H9 (cell line): ENCODE results near the gene MAPT. TPM values are rescaled to one million over a fixed set of nuclear protein-coding genes. Genes with fewer than 3 reads are reported as not detected.

ENCODE experiments used
- DNase-seq: peaks from one replicate; pipeline ENCODE4 v3.0.0-alpha.2; 2017
- H2AFZ ChIP-seq: one replicate; pipeline ENCODE4 v1.6.1; 2013; ENCODE audit warnings: mild to moderate bottlenecking, low read length, control low read depth, moderate library complexity
- H2AK5ac ChIP-seq: 2 replicates; pipeline ENCODE4 v1.6.1; 2013; ENCODE audit warnings: low read length, control low read depth, mixed read lengths; ENCODE audit not compliant: insufficient read length
- H2BK120ac ChIP-seq: one replicate; pipeline ENCODE4 v1.6.1; 2013; ENCODE audit warnings: low read depth, mild to moderate bottlenecking, low read length, control low read depth, inconsistent platforms; ENCODE audit not compliant: poor library complexity, severe bottlenecking
- H2BK12ac ChIP-seq: 2 replicates; pipeline ENCODE4 v1.6.1; 2013; ENCODE audit warnings: low read length, control low read depth, mixed read lengths, low read depth; ENCODE audit not compliant: insufficient read length
- H2BK15ac ChIP-seq: 2 replicates; pipeline ENCODE4 v1.6.1; 2013; ENCODE audit warnings: low read depth, low read length, control low read depth
- H2BK20ac ChIP-seq: one replicate; pipeline ENCODE4 v1.6.1; 2013; ENCODE audit warnings: low read depth, mild to moderate bottlenecking, low read length, control low read depth, inconsistent platforms; ENCODE audit not compliant: poor library complexity, severe bottlenecking
- H2BK5ac ChIP-seq: 2 replicates; pipeline ENCODE4 v1.6.1; 2013; ENCODE audit warnings: low read length, control low read depth, mixed read lengths; ENCODE audit not compliant: insufficient read length
- H3K14ac ChIP-seq: 2 replicates; pipeline ENCODE4 v1.6.1; 2013; ENCODE audit warnings: low read length, control low read depth; ENCODE audit not compliant: insufficient read depth
- H3K18ac ChIP-seq: 2 replicates; pipeline ENCODE4 v1.6.1; 2013; ENCODE audit warnings: low read depth, mild to moderate bottlenecking, mixed read lengths, low read length, control low read depth; ENCODE audit not compliant: insufficient read length
- H3K23ac ChIP-seq: 2 replicates; pipeline ENCODE4 v1.6.1; 2013; ENCODE audit warnings: low read length, control low read depth, mixed read lengths, low read depth; ENCODE audit not compliant: insufficient read length
- H3K23me2 ChIP-seq: 2 replicates; pipeline ENCODE4 v1.6.1; 2013; ENCODE audit warnings: low read depth, mild to moderate bottlenecking, mixed read lengths, low read length, control low read depth; ENCODE audit not compliant: insufficient read length, poor library complexity, severe bottlenecking
- H3K27ac ChIP-seq: 2 replicates; pipeline ENCODE4 v1.5.1; 2013; ENCODE audit warnings: low read length, control low read depth, mixed read lengths, low read depth; ENCODE audit not compliant: insufficient read length
- H3K27me3 ChIP-seq: 2 replicates; pipeline ENCODE4 v1.6.1; 2013; ENCODE audit warnings: low read length, control low read depth, inconsistent platforms; ENCODE audit not compliant: insufficient read depth
- H3K4ac ChIP-seq: 2 replicates; pipeline ENCODE4 v1.6.1; 2013; ENCODE audit warnings: low read depth, mild to moderate bottlenecking, control low read depth, inconsistent platforms, low read length, moderate library complexity
- H3K4me1 ChIP-seq: 2 replicates; pipeline ENCODE4 v1.6.1; 2013; ENCODE audit warnings: low read length, control low read depth, inconsistent platforms; ENCODE audit not compliant: insufficient read depth
- H3K4me2 ChIP-seq: 2 replicates; pipeline ENCODE4 v1.6.1; 2013; ENCODE audit warnings: low read length, control low read depth, mixed read lengths; ENCODE audit not compliant: insufficient read length, insufficient read depth
- H3K56ac ChIP-seq: 2 replicates; pipeline ENCODE4 v1.6.1; 2013; ENCODE audit warnings: low read depth, mild to moderate bottlenecking, mixed read lengths, low read length, control low read depth; ENCODE audit not compliant: insufficient read length
- H3K79me1 ChIP-seq: 2 replicates; pipeline ENCODE4 v1.6.1; 2013; ENCODE audit warnings: low read depth, mild to moderate bottlenecking, moderate library complexity, low read length, control low read depth, inconsistent platforms; ENCODE audit not compliant: insufficient read depth, poor library complexity, severe bottlenecking
- H3K79me2 ChIP-seq: 2 replicates; pipeline ENCODE4 v1.6.1; 2013; ENCODE audit warnings: low read length, control low read depth, inconsistent platforms; ENCODE audit not compliant: insufficient read depth
- H3K9ac ChIP-seq: 2 replicates; pipeline ENCODE4 v1.6.1; 2013; ENCODE audit warnings: low read length, control low read depth, mixed read lengths; ENCODE audit not compliant: insufficient read length; ENCODE audit errors: extremely low read depth
- H3K9me3 ChIP-seq: one replicate; pipeline ENCODE4 v1.6.1; 2013; ENCODE audit warnings: low read depth, low read length, inconsistent platforms; ENCODE audit not compliant: control insufficient read depth
- H3T11ph ChIP-seq: one replicate; pipeline ENCODE4 v1.6.1; 2013; ENCODE audit warnings: mild to moderate bottlenecking, low read length, control low read depth, inconsistent platforms
- H4K20me1 ChIP-seq: one replicate; pipeline ENCODE4 v1.6.1; 2013; ENCODE audit not compliant: control insufficient read depth, insufficient read length, insufficient read depth
- H4K5ac ChIP-seq: 2 replicates; pipeline ENCODE4 v1.6.1; 2013; ENCODE audit warnings: low read depth, mild to moderate bottlenecking, mixed read lengths, low read length, control low read depth; ENCODE audit not compliant: insufficient read length
- H4K8ac ChIP-seq: replicated peaks from 2 replicates; pipeline ENCODE4 v1.6.1; 2013; ENCODE audit warnings: low read length, control low read depth, mixed read lengths, low read depth; ENCODE audit not compliant: insufficient read length
- H4K91ac ChIP-seq: 2 replicates; pipeline ENCODE4 v1.6.1; 2013; ENCODE audit warnings: low read depth, mild to moderate bottlenecking, moderate library complexity, mixed read lengths, low read length, control low read depth; ENCODE audit not compliant: insufficient read length
- H3K27ac Mint-ChIP-seq, 3 experiments: 2 replicates in 2 of 3; 3 replicates in 1 of 3; pipeline ENCODE4 v1.8.0; 2020 to 2021; ENCODE audit warnings: mixed read lengths in 3 of 3, mild to moderate bottlenecking in 1 of 3, moderate library complexity in 1 of 3
- H3K27me3 Mint-ChIP-seq: 2 replicates; pipeline ENCODE4 v1.8.0; 2021; ENCODE audit warnings: low read depth, mild to moderate bottlenecking, moderate library complexity, mixed read lengths
- H3K36me3 Mint-ChIP-seq, 3 experiments: 2 replicates in 2 of 3; 3 replicates in 1 of 3; pipeline ENCODE4 v1.8.0; 2020 to 2021; ENCODE audit warnings: low read depth in 3 of 3, mixed read lengths in 3 of 3; ENCODE audit not compliant: insufficient read depth in 1 of 3
- H3K4me1 Mint-ChIP-seq, 2 experiments: 2 replicates each; pipeline ENCODE4 v1.8.0; 2020; ENCODE audit warnings: mixed read lengths in 2 of 2
- H3K4me3 Mint-ChIP-seq, 2 experiments: 2 replicates in 1 of 2; 3 replicates in 1 of 2; pipeline ENCODE4 v1.8.0; 2020 to 2021; ENCODE audit warnings: mild to moderate bottlenecking in 2 of 2, mixed read lengths in 2 of 2, moderate library complexity in 1 of 2
- H3K9me3 Mint-ChIP-seq, 2 experiments: 2 replicates in 1 of 2; 3 replicates in 1 of 2; pipeline ENCODE4 v1.8.0; 2020; ENCODE audit warnings: mild to moderate bottlenecking in 2 of 2, mixed read lengths in 2 of 2, moderate library complexity in 1 of 2
- CTCF ChIP-seq: fragments of 200-600 bp; sonication (generic); conservative IDR thresholded peaks from 3 replicates; pipeline ENCODE4 v1.8.0; 2021; ENCODE audit warnings: antibody characterized with exemption, mild to moderate bottlenecking
- WGBS: extraction: QIAGEN DNeasy Blood & Tissue Kit; methylation state at CpG from one replicate; pipeline ENCODE4 v1.1.7; 2013; ENCODE audit warnings: missing lambda C conversion rate, low lambda C conversion rate, mixed read lengths; ENCODE audit not compliant: insufficient read length; ENCODE audit errors: extremely low coverage; 5-methylcytosine and 5-hydroxymethylcytosine counted together
- total RNA-seq: library from RNA; stranded (reverse); gene quantifications from 2 replicates; pipeline ENCODE4 v1.2.1, GENCODE V29; 2021

MAPT gene
- total RNA-seq, 1 experiment from 2014 or later, result 1.6 TPM

- Histone ChIP-seq H2BK5ac (no peak overlapping the region), H2AK5ac (no peak overlapping the region), H3T11ph (no peak overlapping the region), H3K18ac (no peak overlapping the region), H3K79me1 (no peaks in the 10 kb centered on the region), H2BK12ac (no peak overlapping the region), H3K56ac (no peak overlapping the region), H3K79me2 (no peaks in the 10 kb centered on the region), H3K4ac (no peak overlapping the region), H3K23ac (no peak overlapping the region), H4K8ac (no peak overlapping the region), H2AFZ (no peak overlapping the region), H4K91ac (no peak overlapping the region), H2BK15ac (no peak overlapping the region), H2BK20ac (no peak overlapping the region), H3K4me2 (no peak overlapping the region), H3K27ac (no peak overlapping the region), H3K23me2 (no peaks in the 10 kb centered on the region), H4K20me1 (no peaks in the 10 kb centered on the region), H3K9me3 (no peaks in the 10 kb centered on the region), H3K4me1 (no peaks in the 10 kb centered on the region), H2BK120ac (no peak overlapping the region), H3K9ac (no peak overlapping the region), H4K5ac (no peak overlapping the region), H3K14ac (no peak overlapping the region), H3K27me3 (no peaks in the 10 kb centered on the region)
- no peak for TF ChIP-seq CTCF
- Mint-ChIP-seq H3K9me3 (no peaks in the 10 kb centered on the region), H3K27ac (no peak overlapping the region), H3K4me3 (no peak overlapping the region), H3K4me1 (peaks cover 3 to 7% of the 10 kb centered on the region in 2 experiments; a peak in 3 of 4 replicates), H3K36me3 (no peaks in the 10 kb centered on the region), H3K27me3 (peaks cover 2% of the 10 kb centered on the region; the same call in 1 of the 2 replicates)
- WGBS, result no CpG with 5 or more reads among the region's 4 CpGs
- DNase-seq, result no peak
Observed at GRCh38 chr17:45960311-45960710, 66.0 kb downstream of the MAPT start.
